Melanocyte of skin (primary cell): ENCODE measurements around the gene KRTAP5-8. TPM values are rescaled to one million over a fixed set of nuclear protein-coding genes. Genes with fewer than 3 reads are reported as not detected.

Source experiments
- small RNA-seq, 2 donors: library from RNA; depleted of rRNA; stranded (forward); fragments of <200 nt; gene quantifications; one replicate each; pipeline ENCODE3, GENCODE V24; 2012
- total RNA-seq, 2 donors: library from RNA; depleted of rRNA; stranded (reverse); fragments of >200 nt; gene quantifications; 2 replicates each; pipeline ENCODE4 v1.2.3, GENCODE V29; 2012

KRTAP5-8 gene
- not detected for total RNA-seq

GRCh38 chr11:71537977-71538665 is at the start of gene KRTAP5-8:
Gene KRTAP5-8 (plus strand): TSS chr11:71538025. CDS start chr11:71538056, 31 bp downstream.

GRCh38 chr11:71526796-71527575 is 10.8 kb upstream of the KRTAP5-8 start, which contains the start of gene KRTAP5-7:
Gene KRTAP5-7 (plus strand): TSS chr11:71527267. CDS start chr11:71527301, 34 bp downstream.

GRCh38 chr11:71548120-71548519 is 10.3 kb downstream of the KRTAP5-8 start, which contains the start of gene KRTAP5-9:
Gene KRTAP5-9 (plus strand): TSS chr11:71548420. CDS start chr11:71548658, 238 bp downstream.

GRCh38 chr11:71565263-71565662 is 27.4 kb downstream of the KRTAP5-8 start, which contains the start of gene KRTAP5-10:
Gene KRTAP5-10 (plus strand): TSS chr11:71565563. CDS start chr11:71565588, 25 bp downstream.

GRCh38 chr11:71582309-71582895 is 44.6 kb downstream of the KRTAP5-8 start, which contains the start of gene KRTAP5-11:
Gene KRTAP5-11 (minus strand): TSS chr11:71582875. CDS start chr11:71582837, 38 bp downstream.

Small RNA genes lying within 50 kb of the gene (small RNA-seq; reads per million reads assigned to genes)
- gene AP000867.1 (0 reads per million in 2 donors), gene KRTAP5-14P (0 reads per million in 2 donors)

Other genes starting within 250 kb of the KRTAP5-8 start
- 10 to 100 TPM; 52.6 to 52.7 TPM for gene DHCR7, start 89.6 kb upstream of the KRTAP5-8 start, total RNA-seq
- gene NADSYN1, start 84.8 kb upstream of the KRTAP5-8 start, total RNA-seq = 10 to 100 TPM; 49.6 to 84.7 TPM
- gene KRTAP5-7, start 10.8 kb upstream of the KRTAP5-8 start, total RNA-seq = under 1 TPM in 1 of 2 donors, not detected in 1; under 0.01 TPM
- gene KRTAP5-9, start 10.4 kb downstream of the KRTAP5-8 start, total RNA-seq = not detected
- gene KRTAP5-10, start 27.5 kb downstream of the KRTAP5-8 start, total RNA-seq = not detected
- gene KRTAP5-11, start 44.9 kb downstream of the KRTAP5-8 start, total RNA-seq = not detected